ENCODE data around the gene PTCRA.

Gene PTCRA

DNA sequence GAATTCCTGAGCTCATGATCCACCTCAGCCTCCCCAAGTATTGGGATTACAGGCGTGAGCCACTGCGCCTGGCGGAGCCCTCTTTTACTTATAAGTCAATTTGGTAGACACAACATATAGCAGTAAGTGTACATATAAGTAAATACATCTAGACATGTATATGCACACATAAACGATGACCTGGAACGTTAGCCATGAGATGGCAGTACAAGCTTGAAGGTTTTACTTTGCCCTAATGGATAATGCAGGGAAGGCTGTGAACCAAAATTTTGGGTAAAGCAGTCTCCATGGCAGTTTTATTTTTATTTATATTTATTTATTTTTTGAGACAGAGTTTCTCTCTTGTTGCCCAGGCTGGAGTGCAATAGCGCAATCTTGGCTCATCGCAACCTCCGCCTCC, 42.3 kb downstream of the PTCRA start:
- no peak for TF ChIP-seq CTCF (IDR thresholded peaks at IDR 0.05; ENCODE audit: insufficient read depth, low read length, poor library complexity, severe bottlenecking)
- Histone ChIP-seq H3K4me3 (replicated peaks; ENCODE audit: low read depth, low read length) (no peak overlapping the region), H3K36me3 (ENCODE audit: control insufficient read depth, insufficient read depth, low read length) (peaks cover 5% of the 10 kb centered on the region; the same call in 1 of the 2 replicates), H3K27me3 (replicated peaks; ENCODE audit: control insufficient read depth, insufficient read depth, low read length) (no peaks in the 10 kb centered on the region)
- no peak for DNase-seq (ENCODE audit: extremely low read depth, insufficient read length)

- no peak for TF ChIP-seq CTCF (IDR thresholded peaks at IDR 0.05; ENCODE audit: insufficient read depth, low read length, poor library complexity, severe bottlenecking)
- H3K4me3 ChIP-seq (replicated peaks; ENCODE audit: low read depth, low read length): no peak overlapping the region
- H3K36me3 ChIP-seq (ENCODE audit: control insufficient read depth, insufficient read depth, low read length): peaks cover 14% of the 10 kb centered on the region
- DNase-seq (ENCODE audit: extremely low read depth, insufficient read length): no peak
- H3K27me3 ChIP-seq (replicated peaks; ENCODE audit: control insufficient read depth, insufficient read depth, low read length): no peaks in the 10 kb centered on the region
Observed at GRCh38 chr6:42959917-42960242, 44.0 kb downstream of the PTCRA start.

DNA sequence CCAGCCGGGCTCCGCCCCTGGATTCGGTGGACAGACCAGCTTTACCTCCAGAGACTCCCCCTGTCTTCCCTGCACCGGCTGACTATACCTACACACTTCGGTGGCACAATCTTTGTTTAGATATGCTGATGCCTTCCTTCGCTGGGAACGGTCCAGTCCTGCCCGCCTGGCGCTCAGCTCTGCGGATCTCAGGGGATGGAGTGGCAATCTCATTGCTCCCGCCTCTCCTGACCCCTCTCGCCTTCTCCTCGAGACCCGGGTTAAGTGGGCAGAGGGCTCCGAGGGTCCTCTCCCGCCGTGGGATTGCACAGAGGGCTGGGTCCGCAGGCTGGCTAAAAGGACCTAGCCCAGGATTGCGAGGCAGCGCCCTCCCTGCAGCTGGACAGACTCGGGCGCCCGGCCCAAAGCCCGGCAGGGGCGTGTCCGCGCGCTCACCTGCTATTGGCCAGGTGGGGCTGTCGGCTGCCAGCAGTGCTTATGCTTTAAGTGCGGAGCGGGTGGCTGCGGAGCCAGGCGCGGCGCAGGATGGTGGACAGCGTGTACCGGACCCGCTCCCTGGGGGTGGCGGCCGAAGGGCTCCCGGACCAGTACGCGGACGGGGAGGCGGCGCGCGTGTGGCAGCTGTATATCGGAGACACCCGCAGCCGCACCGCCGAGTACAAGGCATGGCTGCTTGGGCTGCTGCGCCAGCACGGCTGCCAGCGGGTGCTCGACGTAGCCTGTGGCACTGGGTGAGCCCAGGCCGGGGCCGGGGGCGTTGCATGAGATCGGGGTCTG, 44.6 kb downstream of the PTCRA start, which contains the start of gene GNMT:
Gene GNMT (plus strand): TSS at position 512 of the 777 bp plus-strand sequence. CDS start 14 bp downstream, at position 526.
- no peak for DNase-seq (ENCODE audit: extremely low read depth, insufficient read length)
- no peak within 1 kb of the TSS; the same call in 1 of the 2 replicates for H3K4me3 ChIP-seq (replicated peaks; ENCODE audit: low read depth, low read length)
- peaks cover 14% of the 10 kb centered on the region for H3K36me3 ChIP-seq (ENCODE audit: control insufficient read depth, insufficient read depth, low read length)

DNA sequence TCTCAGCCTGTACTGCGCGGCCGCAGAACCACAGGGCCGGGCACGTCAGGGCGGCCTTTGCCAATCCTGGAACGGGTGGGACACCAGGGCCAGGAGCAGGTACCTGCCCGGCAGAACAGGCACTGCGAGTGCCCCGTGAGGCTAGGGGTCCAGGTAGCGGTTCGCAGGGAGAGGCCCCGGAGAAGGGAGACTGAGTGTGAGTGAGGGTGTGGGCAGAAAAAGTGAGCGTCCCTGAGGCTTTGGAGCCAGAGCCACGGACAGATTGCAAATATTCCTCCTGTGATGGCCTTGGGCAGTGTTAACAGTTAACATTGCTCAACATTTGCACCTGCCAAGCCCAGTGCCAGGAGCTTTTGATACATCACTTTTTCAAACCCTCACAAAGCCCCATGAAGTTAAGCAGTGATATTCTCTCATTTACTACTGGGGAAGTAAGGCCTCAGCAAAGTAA, 45.2 kb downstream of the PTCRA start:
- peaks cover 14% of the 10 kb centered on the region for H3K36me3 ChIP-seq (ENCODE audit: control insufficient read depth, insufficient read depth, low read length)
- DNase-seq (ENCODE audit: extremely low read depth, insufficient read length): no peak
- no peak overlapping the region for H3K4me3 ChIP-seq (replicated peaks; ENCODE audit: low read depth, low read length)
- H3K27me3 ChIP-seq (replicated peaks; ENCODE audit: control insufficient read depth, insufficient read depth, low read length): no peaks in the 10 kb centered on the region
- TF ChIP-seq CTCF (IDR thresholded peaks at IDR 0.05; ENCODE audit: insufficient read depth, low read length, poor library complexity, severe bottlenecking): no peak

More for the DNA sequence above, 44.6 kb downstream of the PTCRA start, which contains the start of gene GNMT:
- TF ChIP-seq CTCF (IDR thresholded peaks at IDR 0.05; ENCODE audit: insufficient read depth, low read length, poor library complexity, severe bottlenecking): no peak
- no peaks in the 10 kb centered on the region for H3K27me3 ChIP-seq (replicated peaks; ENCODE audit: control insufficient read depth, insufficient read depth, low read length)

- DNase-seq (ENCODE audit: extremely low read depth, insufficient read length): no peak
- Histone ChIP-seq H3K4me3 (replicated peaks; ENCODE audit: low read depth, low read length) (no peak overlapping the region), H3K27me3 (replicated peaks; ENCODE audit: control insufficient read depth, insufficient read depth, low read length) (no peaks in the 10 kb centered on the region), H3K36me3 (ENCODE audit: control insufficient read depth, insufficient read depth, low read length) (peaks cover 16% of the 10 kb centered on the region)
- no peak for TF ChIP-seq CTCF (IDR thresholded peaks at IDR 0.05; ENCODE audit: insufficient read depth, low read length, poor library complexity, severe bottlenecking)
Observed at GRCh38 chr6:42962096-42962495, 46.2 kb downstream of the PTCRA start.

Measured in GM06990 (cell line).